Cardiac atrium fibroblast (primary cell): ENCODE measurements around the gene ZSCAN18. TPM values are rescaled to one million over a fixed set of nuclear protein-coding genes. Genes with fewer than 3 reads are reported as not detected.

Experiments used
- total RNA-seq: library from RNA; depleted of rRNA; stranded (reverse); fragments of >200 nt; gene quantifications from 2 replicates; pipeline ENCODE4 v1.2.3, GENCODE V29; 2015

ZSCAN18 gene
- 27.4 and 33.0 TPM in 2 replicates for total RNA-seq

GRCh38 chr19:58097781-58098681 is at the start of gene ZSCAN18:
Gene ZSCAN18, minus strand, starts transcription at chr19:58098231. Its CDS starts 7,964 bp downstream, at chr19:58090267.

GRCh38 chr19:58059003-58059670 is 38.9 kb downstream of the ZSCAN18 start, which contains the start of gene ZNF135:
Gene ZNF135, plus strand, starts transcription at chr19:58059282. Its CDS starts 721 bp downstream, at chr19:58060003.

Other genes starting within 250 kb of the ZSCAN18 start
- gene ZNF587, start 248.4 kb downstream of the ZSCAN18 start, total RNA-seq, result 8.9 and 16.8 TPM in 2 replicates
- 4.0 and 14.3 TPM in 2 replicates for gene ZNF814, start 209.2 kb downstream of the ZSCAN18 start, total RNA-seq
- gene ZNF417, start 181.6 kb downstream of the ZSCAN18 start, total RNA-seq, result 6.0 and 6.1 TPM in 2 replicates
- gene ZNF418, start 162.8 kb downstream of the ZSCAN18 start, total RNA-seq, result 1.3 and 1.6 TPM in 2 replicates
- gene ZNF256, start 150.5 kb downstream of the ZSCAN18 start, total RNA-seq, result 1.5 and 6.3 TPM in 2 replicates
- gene C19orf18, start 123.7 kb downstream of the ZSCAN18 start, total RNA-seq, result not detected in 2 replicates
- 4.9 and 25.6 TPM in 2 replicates for gene ZNF606, start 95.4 kb downstream of the ZSCAN18 start, total RNA-seq
- 0.54 TPM in 1 of 2 replicates, not detected in the other for gene ZSCAN1, start 64.2 kb downstream of the ZSCAN18 start, total RNA-seq
- gene ZNF135, start 38.9 kb downstream of the ZSCAN18 start, total RNA-seq, result 2.7 and 2.9 TPM in 2 replicates
- gene ZNF329, start 52.6 kb upstream of the ZSCAN18 start, total RNA-seq, result 8.6 and 12.1 TPM in 2 replicates
- gene ZNF274, start 84.8 kb upstream of the ZSCAN18 start, total RNA-seq, result 19.3 and 29.0 TPM in 2 replicates
- gene ZNF544, start 130.7 kb upstream of the ZSCAN18 start, total RNA-seq, result 13.4 and 64.2 TPM in 2 replicates
- 4.9 and 6.6 TPM in 2 replicates for gene ZNF8, start 180.7 kb upstream of the ZSCAN18 start, total RNA-seq
- gene ERVK3-1, start 207.1 kb upstream of the ZSCAN18 start, total RNA-seq, result 32.9 and 64.4 TPM in 2 replicates
- 1.9 and 2.0 TPM in 2 replicates for gene ZSCAN22, start 228.8 kb upstream of the ZSCAN18 start, total RNA-seq